ENCODE data around the gene SYNE4. TPM values are rescaled to one million over a fixed set of nuclear protein-coding genes. Genes with fewer than 3 reads are reported as not detected.

SYNE4 gene
- total and polyA plus RNA-seq, 2 donors (not counting 3 experiments of a cell fraction or from before 2014, with no cell fraction given), result 0.46 to 0.62 TPM

- BruUV-seq (replicated peaks), result no TSS peak
- ChIA-PET CTCF (interaction anchor here (1.0 to 1.9 kb wide), 6 partner anchors 11 to 126 kb away, joined by 3 to 6 read pairs (median 4); partner anchors contain the start of genes ALKBH6, POLR2I and TBCB), POLR2A (interaction anchor here (0.5 kb wide), 1 partner anchor 107 kb away, joined by 4 read pairs; no protein-coding TSS in a partner anchor)
- Histone ChIP-seq H4K20me1 (replicated peaks; ENCODE audit: control insufficient read depth, extremely low read depth, insufficient read depth, low read length) (no peaks in the 10 kb centered on the region), H3K27ac (ENCODE audit: insufficient read depth, low read depth, low read length) (peak within 1 kb of the TSS; percentile 79), H3K36me3 (ENCODE audit: control insufficient read depth in 2 of 2, extremely low read depth in 1 of 2, insufficient read depth in 2 of 2, low read length in 2 of 2) (no peaks in the 10 kb centered on the region), H3K79me2 (ENCODE audit: control insufficient read depth, insufficient read depth, low read length) (peaks cover 21% of the 10 kb centered on the region), H3K27me3 (ENCODE audit: control insufficient read depth in 2 of 2, insufficient read depth in 2 of 2, low read length in 2 of 2) (no peaks in the 10 kb centered on the region), H3K9me3 (replicated peaks; ENCODE audit: control insufficient read depth, insufficient read depth, low read length) (no peaks in the 10 kb centered on the region), H3K4me2 (ENCODE audit: insufficient read depth, low read length) (peak within 1 kb of the TSS; percentile 99), H3K4me1 (ENCODE audit: control insufficient read depth, extremely low read depth, insufficient read depth, low read length) (peaks cover 16% of the 10 kb centered on the region), H2AFZ (ENCODE audit: low read depth, low read length) (peak within 1 kb of the TSS; percentile 98), H3K4me3 (replicated peaks in 1 of 3; ENCODE audit: insufficient read depth in 1 of 3, low read depth in 1 of 3, low read length in 3 of 3) (peak within 1 kb of the TSS; percentile 76 to 89 (median 87)), H3K9me1 (replicated peaks; ENCODE audit: control insufficient read depth, extremely low read depth, insufficient read depth, low read length) (no peaks in the 10 kb centered on the region), H3K9ac (replicated peaks; ENCODE audit: extremely low read depth, insufficient read depth, low read length) (peak within 1 kb of the TSS; percentile 80)
- intact Hi-C loops (cut with micrococcal nuclease), result loop anchor here (1.0 kb wide), 8 partner anchors 15 to 297 kb away; partner anchors contain the start of genes ALKBH6, CLIP3, PROSER3 and SDHAF1
- DNase-seq (ENCODE audit: low read depth, low spot score) (no peak), FAIRE-seq (peak; percentile 43)
- dilution Hi-C loops (cut with MboI; ENCODE audit: extremely low pct_ligation_motif_present, low sequenced_read_pairs), result no loop called here
- TF ChIP-seq MAX (IDR thresholded peaks at IDR 0.05; ENCODE audit: insufficient read depth, insufficient read length) (no peak), FOS (IDR thresholded peaks at IDR 0.05; ENCODE audit: borderline replicate concordance, insufficient read depth, low read length) (no peak), CTCF (IDR thresholded peaks at IDR 0.05; ENCODE audit: extremely low read depth in 1 of 2, insufficient read depth in 1 of 2, low read depth in 1 of 2, low read length in 2 of 2) (no peak), JUN (IDR thresholded peaks at IDR 0.05; ENCODE audit: borderline replicate concordance, insufficient read depth, insufficient read length, low read depth) (no peak), POLR2AphosphoS5 (IDR thresholded peaks at IDR 0.05; ENCODE audit: insufficient read depth, low read depth, low read length) (peak; percentile 35)
These were observed 46.4 kb upstream of the SYNE4 start, which contains the start of gene WDR62 for GRCh38 chr19:36054733-36055686. WDR62 (plus strand) TSS chr19:36054897; CDS start chr19:36054972, 75 bp downstream.

Measured in endothelial cell of umbilical vein (primary cell).